DOHH2 (cell line): ENCODE measurements around the gene SLC7A6.

Source experiments
- H3F3A ChIP-seq: fragments of 200-600 bp; sonication (generic), shearing (Covaris generic); 2 replicates; pipeline ENCODE4 v1.6.0; 2016; ENCODE audit warnings: antibody characterized with exemption, mild to moderate bottlenecking; ENCODE audit not compliant: control insufficient read depth, insufficient read depth
- H3K27ac ChIP-seq: fragments of 200-600 bp; sonication (generic); 2 replicates; pipeline ENCODE4 v1.5.1; 2014; ENCODE audit warnings: low read depth, mild to moderate bottlenecking, low read length, moderate library complexity
- H3K27me3 ChIP-seq: fragments of 200-600 bp; sonication (generic); 2 replicates; pipeline ENCODE4 v1.6.1; 2014; ENCODE audit warnings: mild to moderate bottlenecking, low read length, mixed read lengths; ENCODE audit not compliant: control insufficient read depth
- H3K36me3 ChIP-seq: fragments of 200-600 bp; sonication (generic); 2 replicates; pipeline ENCODE4 v1.6.1; 2014; ENCODE audit warnings: mild to moderate bottlenecking, low read length, moderate library complexity, mixed read lengths; ENCODE audit not compliant: control insufficient read depth
- H3K4me1 ChIP-seq: fragments of 200-600 bp; sonication (generic); 2 replicates; pipeline ENCODE4 v1.6.1; 2014; ENCODE audit warnings: mild to moderate bottlenecking, low read length, mixed read lengths; ENCODE audit not compliant: control insufficient read depth
- H3K4me2 ChIP-seq: fragments of 200-600 bp; sonication (generic); 2 replicates; pipeline ENCODE4 v1.6.0; 2014; ENCODE audit warnings: mild to moderate bottlenecking, low read length, moderate library complexity
- H3K4me3 ChIP-seq: fragments of 200-600 bp; sonication (generic); 2 replicates; pipeline ENCODE4 v1.5.1; 2014; ENCODE audit warnings: mild to moderate bottlenecking, low read length, mixed read lengths
- H3K79me2 ChIP-seq: fragments of 200-600 bp; sonication (generic); 2 replicates; pipeline ENCODE4 v1.6.1; 2014; ENCODE audit warnings: mild to moderate bottlenecking, low read length, mixed read lengths; ENCODE audit not compliant: control insufficient read depth
- H3K9me2 ChIP-seq: fragments of 200-600 bp; sonication (generic); replicated peaks from 2 replicates; pipeline ENCODE4 v1.6.1; 2014; ENCODE audit warnings: mild to moderate bottlenecking, low read length, mixed read lengths; ENCODE audit not compliant: control insufficient read depth
- H3K9me3 ChIP-seq: fragments of 200-600 bp; sonication (generic); 2 replicates; pipeline ENCODE4 v1.6.1; 2014; ENCODE audit warnings: antibody characterized with exemption, low read length, mixed read lengths; ENCODE audit not compliant: control insufficient read depth, insufficient read depth
- H4K20me1 ChIP-seq: fragments of 200-600 bp; sonication (generic); 2 replicates; pipeline ENCODE4 v1.6.0; 2014; ENCODE audit warnings: low read depth, mild to moderate bottlenecking, antibody characterized with exemption, low read length, moderate library complexity; ENCODE audit not compliant: control insufficient read depth, insufficient read depth
- EZH2phosphoT487 ChIP-seq: fragments of 200-600 bp; sonication (generic); IDR thresholded peaks from 2 replicates; pipeline ENCODE4 v1.6.1; 2017; ENCODE audit warnings: borderline replicate concordance, mild to moderate bottlenecking, antibody characterized with exemption, low read length, moderate library complexity, mixed read lengths
- TF ChIP-seq, protein P1 (sequence below): fragments of 200-600 bp; sonication (generic); IDR thresholded peaks from one replicate; pipeline ENCODE4 v1.5.1; 2014; ENCODE audit warnings: antibody characterized with exemption, mild to moderate bottlenecking, low read depth, low read length; ENCODE audit not compliant: poor library complexity, severe bottlenecking

SLC7A6 gene

DNA sequence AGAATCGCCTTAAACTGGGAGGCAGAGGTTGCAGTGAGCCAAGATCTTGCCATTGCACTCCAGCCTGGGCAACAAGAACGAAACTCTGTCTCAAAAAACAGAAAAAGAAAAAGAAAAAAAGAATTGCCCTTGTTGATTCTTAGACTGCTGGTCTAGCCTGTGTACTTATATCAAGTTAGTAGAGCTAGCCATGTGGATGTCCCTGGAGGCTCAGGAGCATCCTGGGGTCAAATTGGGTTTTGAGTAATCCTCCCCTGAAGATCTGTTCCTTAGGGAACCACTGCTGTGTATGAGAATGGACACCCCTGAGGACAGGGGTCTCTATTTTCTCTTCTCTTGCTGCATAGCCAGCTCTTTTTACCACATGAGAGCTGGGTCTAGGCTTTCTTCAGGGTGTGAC lies 24.9 kb downstream of the SLC7A6 start:
- no peaks in the 10 kb centered on the region for H3K27me3 ChIP-seq
- H4K20me1 ChIP-seq: no peaks in the 10 kb centered on the region
- peaks cover 51% of the 10 kb centered on the region for H3K4me1 ChIP-seq
- H3K4me2 ChIP-seq: no peak overlapping the region
- H3F3A ChIP-seq: peaks cover 11% of the 10 kb centered on the region
- 0 out of 2 replicates have a peak overlapping the region, but pooled peaks have one; percentile 2 for H3K27ac ChIP-seq
- TF ChIP-seq EZH2phosphoT487: no peak
- TF ChIP-seq, protein P1, sequence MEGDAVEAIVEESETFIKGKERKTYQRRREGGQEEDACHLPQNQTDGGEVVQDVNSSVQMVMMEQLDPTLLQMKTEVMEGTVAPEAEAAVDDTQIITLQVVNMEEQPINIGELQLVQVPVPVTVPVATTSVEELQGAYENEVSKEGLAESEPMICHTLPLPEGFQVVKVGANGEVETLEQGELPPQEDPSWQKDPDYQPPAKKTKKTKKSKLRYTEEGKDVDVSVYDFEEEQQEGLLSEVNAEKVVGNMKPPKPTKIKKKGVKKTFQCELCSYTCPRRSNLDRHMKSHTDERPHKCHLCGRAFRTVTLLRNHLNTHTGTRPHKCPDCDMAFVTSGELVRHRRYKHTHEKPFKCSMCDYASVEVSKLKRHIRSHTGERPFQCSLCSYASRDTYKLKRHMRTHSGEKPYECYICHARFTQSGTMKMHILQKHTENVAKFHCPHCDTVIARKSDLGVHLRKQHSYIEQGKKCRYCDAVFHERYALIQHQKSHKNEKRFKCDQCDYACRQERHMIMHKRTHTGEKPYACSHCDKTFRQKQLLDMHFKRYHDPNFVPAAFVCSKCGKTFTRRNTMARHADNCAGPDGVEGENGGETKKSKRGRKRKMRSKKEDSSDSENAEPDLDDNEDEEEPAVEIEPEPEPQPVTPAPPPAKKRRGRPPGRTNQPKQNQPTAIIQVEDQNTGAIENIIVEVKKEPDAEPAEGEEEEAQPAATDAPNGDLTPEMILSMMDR: no peak
- peaks cover 38% of the 10 kb centered on the region for H3K79me2 ChIP-seq
- no peak overlapping the region for H3K4me3 ChIP-seq
- no peaks in the 10 kb centered on the region for H3K9me2 ChIP-seq
- no peaks in the 10 kb centered on the region for H3K9me3 ChIP-seq
- H3K36me3 ChIP-seq: peaks cover 83% of the 10 kb centered on the region

GRCh38 chr16:68289621-68290329 lies 25.4 kb downstream of the SLC7A6 start:
- no peak for TF ChIP-seq EZH2phosphoT487
- TF ChIP-seq, protein P1: no peak
- H3K9me2 ChIP-seq: no peaks in the 10 kb centered on the region
- peaks cover 84% of the 10 kb centered on the region for H3K36me3 ChIP-seq
- peaks cover 35% of the 10 kb centered on the region for H3K79me2 ChIP-seq
- no peaks in the 10 kb centered on the region for H3K9me3 ChIP-seq
- H3F3A ChIP-seq: peaks cover 6% of the 10 kb centered on the region
- no peaks in the 10 kb centered on the region for H4K20me1 ChIP-seq
- no peak overlapping the region for H3K4me2 ChIP-seq
- no peaks in the 10 kb centered on the region for H3K27me3 ChIP-seq
- H3K4me3 ChIP-seq: no peak overlapping the region
- H3K27ac ChIP-seq: peak overlapping the region; percentile 18; the same call in 1 of the 2 replicates
- peaks cover 45% of the 10 kb centered on the region for H3K4me1 ChIP-seq

GRCh38 chr16:68290450-68290849 lies 26.1 kb downstream of the SLC7A6 start:
- Histone ChIP-seq H3K4me1 (peaks cover 38% of the 10 kb centered on the region), H3K36me3 (peaks cover 86% of the 10 kb centered on the region), H4K20me1 (no peaks in the 10 kb centered on the region), H3K79me2 (peaks cover 30% of the 10 kb centered on the region), H3K9me3 (no peaks in the 10 kb centered on the region), H3K27ac (no peak overlapping the region), H3K9me2 (no peaks in the 10 kb centered on the region), H3F3A (peaks cover under 1% of the 10 kb centered on the region), H3K4me3 (no peak overlapping the region), H3K4me2 (no peak overlapping the region), H3K27me3 (no peaks in the 10 kb centered on the region)
- TF ChIP-seq, protein P1: no peak
- no peak for TF ChIP-seq EZH2phosphoT487
